Epithelial cell of esophagus (primary cell): ENCODE measurements around the gene ELK4.

Source experiments
- DNase-seq: peaks from one replicate; pipeline ENCODE4 v3.0.0; 2010; ENCODE audit warnings: low read depth
- H3K4me3 ChIP-seq: 2 replicates; pipeline ENCODE4 v1.5.1; 2011; ENCODE audit warnings: mild to moderate bottlenecking, low read length, control low read depth
- TF ChIP-seq, protein P1 (sequence below): IDR thresholded peaks from 2 replicates; pipeline ENCODE4 v1.5.1; 2011; ENCODE audit warnings: low read depth, mild to moderate bottlenecking, low read length, control low read depth, inconsistent platforms; ENCODE audit not compliant: insufficient read depth; ENCODE audit errors: missing control alignments

ELK4 gene

DNA sequence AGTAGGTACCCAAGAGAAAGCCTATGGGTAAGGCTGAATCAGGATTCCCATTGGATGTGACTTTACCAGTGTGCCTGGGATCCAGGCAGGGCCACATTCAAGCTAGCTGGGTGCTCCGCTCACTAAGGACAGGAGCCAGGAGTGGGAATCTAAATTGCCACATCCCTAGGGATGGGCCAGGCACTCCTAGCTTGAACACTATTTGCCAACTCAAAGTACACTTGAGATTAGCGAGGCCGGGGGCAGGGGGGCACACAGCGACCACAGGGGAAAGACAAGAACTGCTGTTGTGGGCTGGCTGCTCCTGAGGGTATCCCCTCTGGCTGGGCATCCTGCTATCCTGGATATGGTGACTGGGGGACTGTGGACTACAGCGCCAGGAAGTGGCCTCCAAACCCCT, 44.2 kb upstream of the ELK4 start:
- TF ChIP-seq, protein P1, sequence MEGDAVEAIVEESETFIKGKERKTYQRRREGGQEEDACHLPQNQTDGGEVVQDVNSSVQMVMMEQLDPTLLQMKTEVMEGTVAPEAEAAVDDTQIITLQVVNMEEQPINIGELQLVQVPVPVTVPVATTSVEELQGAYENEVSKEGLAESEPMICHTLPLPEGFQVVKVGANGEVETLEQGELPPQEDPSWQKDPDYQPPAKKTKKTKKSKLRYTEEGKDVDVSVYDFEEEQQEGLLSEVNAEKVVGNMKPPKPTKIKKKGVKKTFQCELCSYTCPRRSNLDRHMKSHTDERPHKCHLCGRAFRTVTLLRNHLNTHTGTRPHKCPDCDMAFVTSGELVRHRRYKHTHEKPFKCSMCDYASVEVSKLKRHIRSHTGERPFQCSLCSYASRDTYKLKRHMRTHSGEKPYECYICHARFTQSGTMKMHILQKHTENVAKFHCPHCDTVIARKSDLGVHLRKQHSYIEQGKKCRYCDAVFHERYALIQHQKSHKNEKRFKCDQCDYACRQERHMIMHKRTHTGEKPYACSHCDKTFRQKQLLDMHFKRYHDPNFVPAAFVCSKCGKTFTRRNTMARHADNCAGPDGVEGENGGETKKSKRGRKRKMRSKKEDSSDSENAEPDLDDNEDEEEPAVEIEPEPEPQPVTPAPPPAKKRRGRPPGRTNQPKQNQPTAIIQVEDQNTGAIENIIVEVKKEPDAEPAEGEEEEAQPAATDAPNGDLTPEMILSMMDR: no peak
- H3K4me3 ChIP-seq: no peak overlapping the region
- DNase-seq: no peak

DNA sequence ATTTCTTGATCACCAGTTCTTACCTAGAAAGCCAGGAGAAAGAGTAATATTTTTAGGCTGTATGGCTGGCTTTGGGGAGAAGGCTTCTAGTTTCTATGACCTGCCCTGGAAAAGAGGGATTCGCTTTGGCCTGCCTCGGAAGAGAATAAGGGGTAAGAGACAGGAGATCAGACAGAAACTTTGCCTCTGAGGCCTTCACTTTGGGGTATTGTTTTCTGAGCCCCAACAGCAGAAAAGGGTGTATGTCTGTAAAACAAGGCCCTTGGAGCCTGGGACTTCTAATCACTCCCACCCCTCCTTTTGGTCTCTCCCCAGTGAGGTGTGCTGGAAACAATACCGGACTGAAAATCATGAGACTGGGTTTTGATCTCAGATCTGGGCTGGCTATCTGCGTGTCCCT, 43.4 kb upstream of the ELK4 start:
- TF ChIP-seq, protein P1: no peak
- H3K4me3 ChIP-seq: no peak overlapping the region
- DNase-seq: no peak

- no peak for DNase-seq
- TF ChIP-seq, protein P1: no peak
- H3K4me3 ChIP-seq: no peak overlapping the region
Observed at GRCh38 chr1:205672970-205673369, 41.2 kb upstream of the ELK4 start.

- TF ChIP-seq, protein P1: no peak
- peak; percentile 12 for DNase-seq
- H3K4me3 ChIP-seq: no peak overlapping the region
Observed at GRCh38 chr1:205672395-205672889, 40.6 kb upstream of the ELK4 start.

DNA sequence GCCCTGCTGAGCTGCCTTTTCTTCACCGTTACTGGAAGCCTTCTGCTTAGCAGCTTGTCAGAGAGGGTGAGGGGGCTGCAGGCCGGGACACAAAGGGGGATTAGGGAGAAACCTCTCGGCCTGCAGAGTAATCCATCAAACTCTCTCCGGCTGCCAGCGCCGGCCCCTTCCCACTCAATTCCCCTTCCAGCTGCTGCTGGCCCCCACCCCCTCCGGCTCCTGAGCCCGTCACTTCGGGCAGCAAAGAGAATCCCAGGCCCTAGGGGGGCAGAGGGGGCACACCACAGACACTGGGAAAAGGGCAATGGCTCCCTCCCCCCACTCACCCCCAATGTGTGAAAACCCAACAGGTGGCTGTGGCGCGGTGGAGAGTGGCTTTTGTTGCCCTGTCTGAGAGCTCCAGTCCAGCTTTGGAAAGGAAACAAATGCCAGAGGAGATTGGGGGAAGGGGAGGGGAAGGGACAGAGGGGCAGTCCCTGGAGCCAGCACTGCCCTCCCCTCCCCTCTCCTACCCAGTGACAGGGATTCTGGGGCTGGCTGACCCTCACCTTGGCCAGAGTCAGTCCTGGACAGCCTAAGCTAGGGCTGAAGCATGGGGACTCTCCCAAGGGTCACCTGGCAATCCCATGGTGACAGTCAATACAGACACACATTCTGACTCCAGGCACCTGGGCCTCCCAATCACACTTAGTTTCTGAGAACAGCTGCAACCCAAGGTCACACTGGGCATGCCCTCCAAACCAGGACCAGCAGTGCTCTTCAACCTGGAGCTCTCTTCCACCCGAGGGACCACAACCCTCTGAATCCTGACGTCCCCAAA, 39.0 kb upstream of the ELK4 start:
- DNase-seq: no peak
- TF ChIP-seq, protein P1: no peak
- no peak overlapping the region for H3K4me3 ChIP-seq

GRCh38 chr1:205670150-205670446, 38.3 kb upstream of the ELK4 start:
- DNase-seq: no peak
- TF ChIP-seq, protein P1: no peak
- H3K4me3 ChIP-seq: no peak overlapping the region
